ENCODE measurements around the gene NPRL2.

DNA sequence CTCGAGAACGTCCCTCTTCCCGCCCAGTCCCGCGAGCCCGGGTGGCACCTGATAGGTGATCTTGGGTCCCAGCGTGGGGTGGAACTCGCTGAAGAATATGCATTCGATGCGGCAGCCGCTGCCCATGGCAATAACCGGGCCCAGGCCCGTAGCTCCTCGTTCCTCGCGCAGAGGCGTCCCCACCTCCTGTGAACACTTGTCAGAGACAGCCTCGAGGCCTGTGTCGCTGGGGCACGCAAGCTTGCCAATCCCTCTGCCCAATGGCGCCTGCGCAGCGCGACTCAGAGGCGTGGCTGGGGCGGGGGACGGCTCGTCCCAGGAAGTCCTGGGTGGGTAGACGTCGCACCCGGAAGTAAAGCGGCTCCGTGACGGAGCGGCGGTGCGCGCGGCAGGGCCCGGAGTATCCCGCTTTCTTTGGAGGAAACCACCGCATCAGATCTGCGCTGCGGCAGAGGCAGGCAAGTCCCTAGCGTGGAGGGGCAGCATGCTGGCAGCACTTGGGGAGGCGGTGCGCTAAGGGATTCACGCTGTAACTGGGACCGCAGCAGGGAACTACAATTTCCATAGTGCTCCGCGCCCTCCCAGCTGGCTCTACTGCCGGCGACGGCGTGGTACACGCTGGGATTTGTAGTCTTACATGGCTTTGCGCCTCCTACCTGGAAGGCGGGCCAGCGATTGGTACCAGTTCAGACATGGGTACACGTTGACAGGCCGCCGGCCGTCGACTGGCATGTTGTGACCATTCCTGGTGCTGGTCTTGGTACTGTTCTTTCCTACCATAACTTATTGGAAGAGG, at the start of gene NPRL2, which contains the start of gene CYB561D2:
- TF ChIP-seq EZH2 (IDR thresholded peaks at IDR 0.05; ENCODE audit: low read depth, low read length, severe bottlenecking) (no peak), CREB1 (IDR thresholded peaks at IDR 0.05) (peak; percentile 88), POLR2AphosphoS5 (IDR thresholded peaks at IDR 0.05; ENCODE audit: low read depth, low read length) (no peak; the same call in 1 of the 2 replicates), TBP (IDR thresholded peaks at IDR 0.05; ENCODE audit: low read depth, low read length) (no peak), GABPA (IDR thresholded peaks at IDR 0.05; ENCODE audit: borderline replicate concordance, insufficient read depth, low read length) (peak; percentile 47; the same call in 1 of the 2 replicates)
- TF ChIP-seq, protein P1, sequence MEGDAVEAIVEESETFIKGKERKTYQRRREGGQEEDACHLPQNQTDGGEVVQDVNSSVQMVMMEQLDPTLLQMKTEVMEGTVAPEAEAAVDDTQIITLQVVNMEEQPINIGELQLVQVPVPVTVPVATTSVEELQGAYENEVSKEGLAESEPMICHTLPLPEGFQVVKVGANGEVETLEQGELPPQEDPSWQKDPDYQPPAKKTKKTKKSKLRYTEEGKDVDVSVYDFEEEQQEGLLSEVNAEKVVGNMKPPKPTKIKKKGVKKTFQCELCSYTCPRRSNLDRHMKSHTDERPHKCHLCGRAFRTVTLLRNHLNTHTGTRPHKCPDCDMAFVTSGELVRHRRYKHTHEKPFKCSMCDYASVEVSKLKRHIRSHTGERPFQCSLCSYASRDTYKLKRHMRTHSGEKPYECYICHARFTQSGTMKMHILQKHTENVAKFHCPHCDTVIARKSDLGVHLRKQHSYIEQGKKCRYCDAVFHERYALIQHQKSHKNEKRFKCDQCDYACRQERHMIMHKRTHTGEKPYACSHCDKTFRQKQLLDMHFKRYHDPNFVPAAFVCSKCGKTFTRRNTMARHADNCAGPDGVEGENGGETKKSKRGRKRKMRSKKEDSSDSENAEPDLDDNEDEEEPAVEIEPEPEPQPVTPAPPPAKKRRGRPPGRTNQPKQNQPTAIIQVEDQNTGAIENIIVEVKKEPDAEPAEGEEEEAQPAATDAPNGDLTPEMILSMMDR (IDR thresholded peaks at IDR 0.05; ENCODE audit: control extremely low read depth in 1 of 3, insufficient read depth in 1 of 3, low read depth in 1 of 3, low read length in 3 of 3): no peak

All from H1 (cell line).